GM18870 (cell line): ENCODE measurements around the gene RHO.
"Not testable (repeated sequence)": the region's sequence is repeated elsewhere in the genome, so short reads cannot be mapped to it uniquely, and the experiment has no call there.

Source experiments
- ATAC-seq: cut with Tn5 transposase; IDR thresholded peaks from one replicate; pipeline ENCODE4 v1.9.1; 2021; ENCODE audit warnings: moderate library complexity; ENCODE audit not compliant: unreplicated experiment

The RHO gene

GRCh38 chr3:129499604-129500333 is 28.7 kb upstream of the RHO start:
- not testable (repeated sequence) for ATAC-seq

- ATAC-seq: no peak
Measured at GRCh38 chr3:129500334-129500658, 28.1 kb upstream of the RHO start.

GRCh38 chr3:129501630-129502029 is 26.8 kb upstream of the RHO start:
- ATAC-seq: no peak

- ATAC-seq: no peak
Measured at GRCh38 chr3:129502641-129503408, 25.6 kb upstream of the RHO start.

- ATAC-seq: no peak
Measured at GRCh38 chr3:129503471-129504291, 24.8 kb upstream of the RHO start.

- ATAC-seq: no peak
Measured at GRCh38 chr3:129504471-129505100, 23.9 kb upstream of the RHO start.

- ATAC-seq: no peak
Measured at GRCh38 chr3:129505341-129505740, 23.1 kb upstream of the RHO start.

- ATAC-seq: no peak
Measured at GRCh38 chr3:129506231-129506742, 22.2 kb upstream of the RHO start.

GRCh38 chr3:129507181-129507831 is 21.1 kb upstream of the RHO start:
- no peak for ATAC-seq

GRCh38 chr3:129512595-129512994 is 15.8 kb upstream of the RHO start:
- no peak for ATAC-seq

- ATAC-seq: no peak
Measured at GRCh38 chr3:129513705-129514104, 14.7 kb upstream of the RHO start.

GRCh38 chr3:129514110-129514509 is 14.3 kb upstream of the RHO start:
- ATAC-seq: no peak

- ATAC-seq: no peak
Measured at GRCh38 chr3:129514563-129514962, 13.9 kb upstream of the RHO start.

GRCh38 chr3:129515108-129515820 is 13.2 kb upstream of the RHO start:
- not testable (repeated sequence) for ATAC-seq

GRCh38 chr3:129515821-129516432 is 12.5 kb upstream of the RHO start:
- not testable (repeated sequence) for ATAC-seq

- no peak for ATAC-seq
Measured at GRCh38 chr3:129517516-129517915, 10.9 kb upstream of the RHO start.

- no peak for ATAC-seq
Measured at GRCh38 chr3:129518038-129518561, 10.3 kb upstream of the RHO start.

- ATAC-seq: no peak
Measured at GRCh38 chr3:129518581-129518980, 9.9 kb upstream of the RHO start.

GRCh38 chr3:129519449-129519848 is 9.0 kb upstream of the RHO start:
- ATAC-seq: no peak
